ENCODE data around the gene DCHS1.

The DCHS1 gene

GRCh38 chr11:6571434-6572008 lies 84.1 kb downstream of the DCHS1 start:
- TF ChIP-seq POLR2AphosphoS5 (IDR thresholded peaks at IDR 0.05; ENCODE audit: low read depth, low read length) (no peak), POLR2A (IDR thresholded peaks at IDR 0.05; ENCODE audit: low read depth, low read length) (no peak), TAF1 (IDR thresholded peaks at IDR 0.05; ENCODE audit: borderline replicate concordance, low read depth, low read length) (no peak)
- FAIRE-seq (no peak), DNase-seq (ENCODE audit: insufficient read length) (no peak)
